Suprapubic skin (tissue), 4 donors: ENCODE measurements around the gene OR13C5. TPM values are rescaled to one million over a fixed set of nuclear protein-coding genes. Genes with fewer than 3 reads are reported as not detected.

Experiments
- DNase-seq, 2 donors: peaks; one replicate each; pipeline ENCODE4 v3.0.0-alpha.2; 2019; ENCODE audit warnings: low spot score in 2 of 2
- H3K27ac ChIP-seq: fragments of 200-600 bp; sonication (generic); one replicate; pipeline ENCODE4 v1.5.1; 2019
- H3K27me3 ChIP-seq: fragments of 200-600 bp; sonication (generic); one replicate; pipeline ENCODE4 v1.5.1; 2019
- H3K36me3 ChIP-seq: fragments of 200-600 bp; sonication (generic); one replicate; pipeline ENCODE4 v1.5.1; 2019
- H3K4me1 ChIP-seq: fragments of 200-600 bp; sonication (generic); one replicate; pipeline ENCODE4 v1.5.1; 2019
- H3K4me3 ChIP-seq: fragments of 200-600 bp; sonication (generic); one replicate; pipeline ENCODE4 v1.5.1; 2019; ENCODE audit warnings: mild to moderate bottlenecking
- H3K9me3 ChIP-seq: fragments of 200-600 bp; sonication (generic); one replicate; pipeline ENCODE4 v1.5.1; 2019
- EP300 ChIP-seq: sonication (generic); formaldehyde crosslinking; IDR thresholded peaks from one replicate; pipeline ENCODE4 v1.6.1; 2017; ENCODE audit warnings: antibody characterized with exemption
- POLR2A ChIP-seq, 2 donors: fragments of 450-650 bp; IDR thresholded peaks; one replicate each; pipeline ENCODE4 v1.6.1; 2017; ENCODE audit warnings: antibody characterized with exemption in 2 of 2, mild to moderate bottlenecking in 2 of 2, moderate library complexity in 2 of 2
- POLR2AphosphoS5 ChIP-seq, 3 donors: sonication (generic); formaldehyde crosslinking; IDR thresholded peaks; one replicate each; pipeline ENCODE4 v1.6.1; 2017; ENCODE audit warnings: antibody characterized with exemption in 3 of 3
- WGBS: methylation state at CpG from one replicate; pipeline ENCODE4 v1.1.5; 2018; 5-methylcytosine and 5-hydroxymethylcytosine counted together
- total RNA-seq, 4 donors: library from RNA; depleted of rRNA; stranded (reverse); fragments of >200 nt; gene quantifications; one replicate each; pipeline ENCODE4 v1.1.0, GENCODE V29; 2016
- TF ChIP-seq, protein P1 (sequence below), 2 donors: fragments of 200-600 bp in 1 of 2; fragments of 450-650 bp in 1 of 2; sonication (generic) in 1 of 2; IDR thresholded peaks; one replicate each; pipeline ENCODE4 v1.5.1; 2016 to 2019; ENCODE audit warnings: antibody characterized with exemption in 2 of 2, mild to moderate bottlenecking in 1 of 2, moderate library complexity in 1 of 2

The OR13C5 gene
- total RNA-seq, 4 donors from 2014 or later, result not detected

DNA sequence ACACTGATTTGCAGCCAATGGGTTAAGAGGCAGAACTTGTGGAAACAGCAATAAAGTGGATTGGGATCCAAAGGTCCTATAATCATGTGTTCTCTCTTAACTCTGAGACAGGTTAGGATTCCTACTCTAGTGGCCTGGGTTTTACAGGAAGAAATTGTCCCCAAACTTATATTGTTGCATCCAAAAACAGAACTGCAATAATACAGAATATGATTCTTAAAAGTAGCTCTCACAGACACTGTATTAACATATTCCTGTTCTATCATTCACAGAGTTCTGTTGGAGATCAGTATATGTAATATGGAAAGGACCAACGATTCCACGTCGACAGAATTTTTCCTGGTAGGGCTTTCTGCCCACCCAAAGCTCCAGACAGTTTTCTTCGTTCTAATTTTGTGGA, 30.3 kb downstream of the OR13C5 start, which contains the start of gene OR13C8:
OR13C8 (plus strand) TSS at position 301 of the 400 bp plus-strand sequence; CDS start at position 301, 0 bp downstream.
- no peak for DNase-seq
- H3K36me3 ChIP-seq, result no peaks in the 10 kb centered on the region
- no peak within 1 kb of the TSS for H3K4me3 ChIP-seq
- H3K9me3 ChIP-seq, result peaks cover 9% of the 10 kb centered on the region
- no peaks in the 10 kb centered on the region for H3K4me1 ChIP-seq
- H3K27ac ChIP-seq, result no peak within 1 kb of the TSS
- H3K27me3 ChIP-seq, result no peaks in the 10 kb centered on the region
- TF ChIP-seq EP300, result no peak
- TF ChIP-seq POLR2A (IDR thresholded peaks at IDR 0.05), result no peak
- TF ChIP-seq, protein P1, sequence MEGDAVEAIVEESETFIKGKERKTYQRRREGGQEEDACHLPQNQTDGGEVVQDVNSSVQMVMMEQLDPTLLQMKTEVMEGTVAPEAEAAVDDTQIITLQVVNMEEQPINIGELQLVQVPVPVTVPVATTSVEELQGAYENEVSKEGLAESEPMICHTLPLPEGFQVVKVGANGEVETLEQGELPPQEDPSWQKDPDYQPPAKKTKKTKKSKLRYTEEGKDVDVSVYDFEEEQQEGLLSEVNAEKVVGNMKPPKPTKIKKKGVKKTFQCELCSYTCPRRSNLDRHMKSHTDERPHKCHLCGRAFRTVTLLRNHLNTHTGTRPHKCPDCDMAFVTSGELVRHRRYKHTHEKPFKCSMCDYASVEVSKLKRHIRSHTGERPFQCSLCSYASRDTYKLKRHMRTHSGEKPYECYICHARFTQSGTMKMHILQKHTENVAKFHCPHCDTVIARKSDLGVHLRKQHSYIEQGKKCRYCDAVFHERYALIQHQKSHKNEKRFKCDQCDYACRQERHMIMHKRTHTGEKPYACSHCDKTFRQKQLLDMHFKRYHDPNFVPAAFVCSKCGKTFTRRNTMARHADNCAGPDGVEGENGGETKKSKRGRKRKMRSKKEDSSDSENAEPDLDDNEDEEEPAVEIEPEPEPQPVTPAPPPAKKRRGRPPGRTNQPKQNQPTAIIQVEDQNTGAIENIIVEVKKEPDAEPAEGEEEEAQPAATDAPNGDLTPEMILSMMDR (IDR thresholded peaks at IDR 0.05), result no peak
- TF ChIP-seq POLR2AphosphoS5 (IDR thresholded peaks at IDR 0.05), result no peak
- WGBS, result 88% methylated on average over 4 of the region's 4 CpGs

DNA sequence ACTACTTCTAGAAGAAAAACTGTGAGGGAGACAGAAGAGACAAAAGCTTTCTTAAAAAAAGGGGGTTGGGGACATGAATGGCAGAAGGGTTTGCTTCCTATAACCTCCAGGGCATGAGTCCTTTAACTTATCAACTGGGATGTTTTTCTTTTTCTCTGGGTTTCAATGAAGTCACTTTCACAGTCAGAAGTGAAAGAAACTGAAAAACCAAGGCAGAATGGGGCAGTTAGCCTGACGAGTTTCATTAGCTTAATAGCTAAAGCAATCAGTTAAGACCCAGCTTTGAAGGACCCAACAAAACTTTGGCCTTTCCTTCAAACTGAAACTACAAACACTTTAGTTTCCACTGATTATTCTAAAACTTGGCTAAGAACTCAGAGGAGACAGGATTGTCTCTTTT, 34.9 kb downstream of the OR13C5 start:
- TF ChIP-seq POLR2AphosphoS5 (IDR thresholded peaks at IDR 0.05) (no peak), POLR2A (IDR thresholded peaks at IDR 0.05) (no peak), EP300 (no peak)
- TF ChIP-seq, protein P1 (IDR thresholded peaks at IDR 0.05), result no peak
- H3K36me3 ChIP-seq, result no peaks in the 10 kb centered on the region
- no peak overlapping the region for H3K4me3 ChIP-seq
- H3K9me3 ChIP-seq, result no peaks in the 10 kb centered on the region
- DNase-seq, result no peak
- no peaks in the 10 kb centered on the region for H3K27me3 ChIP-seq
- H3K27ac ChIP-seq, result no peak overlapping the region
- WGBS, result 40% methylated on average over 1 of the region's 1 CpG
- no peaks in the 10 kb centered on the region for H3K4me1 ChIP-seq

DNA sequence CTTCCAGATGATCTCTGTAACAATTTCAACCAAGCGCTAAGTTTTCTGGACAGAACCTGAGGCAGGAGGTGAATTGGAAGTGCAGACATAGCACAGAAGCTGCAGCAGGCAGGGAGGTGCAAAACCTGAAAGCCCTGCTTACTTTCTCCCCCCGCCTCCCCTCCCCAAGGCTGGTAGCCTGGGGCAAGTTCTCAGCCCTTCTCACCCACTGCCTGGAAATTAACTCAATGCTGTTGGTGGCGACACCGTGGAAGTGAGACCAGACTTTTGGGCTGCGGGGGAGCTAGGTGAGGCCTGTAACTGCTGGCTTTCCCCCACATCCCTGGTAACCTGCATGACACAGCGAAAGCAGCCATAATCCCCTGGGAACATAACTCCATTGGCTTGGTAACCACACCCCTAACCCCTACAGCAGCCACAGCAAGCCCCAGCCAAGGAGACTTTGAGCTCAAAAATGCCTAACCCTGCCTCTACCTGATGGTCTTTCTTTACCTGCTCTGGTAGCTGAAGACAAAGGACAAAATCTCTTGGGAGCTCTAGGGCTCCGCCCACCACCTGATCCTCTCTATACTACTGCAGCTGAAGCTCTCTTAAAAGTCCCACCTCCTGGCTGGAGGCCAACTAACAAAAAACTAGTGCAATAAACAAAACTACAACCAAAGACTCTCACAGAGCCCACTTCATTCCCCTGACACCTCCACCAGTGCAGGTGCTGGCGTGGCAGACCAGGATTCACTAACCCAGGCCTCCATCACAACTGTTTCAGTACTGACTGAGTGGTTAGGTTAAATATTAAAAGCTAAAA, 42.2 kb downstream of the OR13C5 start:
- H3K4me3 ChIP-seq, result no peak overlapping the region
- H3K4me1 ChIP-seq, result no peaks in the 10 kb centered on the region
- 83% methylated on average over 4 of the region's 8 CpGs for WGBS
- TF ChIP-seq EP300, result no peak
- no peak for TF ChIP-seq POLR2AphosphoS5 (IDR thresholded peaks at IDR 0.05)
- no peak for TF ChIP-seq POLR2A (IDR thresholded peaks at IDR 0.05)
- TF ChIP-seq, protein P1 (IDR thresholded peaks at IDR 0.05), result no peak
- H3K36me3 ChIP-seq, result no peaks in the 10 kb centered on the region
- H3K27me3 ChIP-seq, result no peaks in the 10 kb centered on the region
- H3K27ac ChIP-seq, result no peak overlapping the region
- H3K9me3 ChIP-seq, result peaks cover 8% of the 10 kb centered on the region
- no peak for DNase-seq

DNA sequence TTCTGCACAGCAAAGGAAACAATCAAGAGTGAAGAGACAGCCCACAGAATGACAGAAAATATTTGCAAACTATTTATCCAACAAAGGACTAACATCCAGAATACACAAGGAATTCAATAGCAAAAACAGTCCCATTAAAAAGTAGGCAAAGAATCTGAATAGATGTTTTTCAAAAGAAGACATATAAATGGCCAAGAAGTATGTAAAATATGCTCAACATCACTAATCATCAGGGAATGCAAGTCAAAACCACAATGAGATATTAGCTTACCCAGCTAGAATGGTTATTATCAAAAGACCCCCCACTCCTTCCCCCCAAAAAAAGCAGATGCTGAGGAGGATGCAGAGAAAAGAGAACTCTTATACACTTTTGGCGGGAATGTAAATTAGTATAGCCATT, 43.7 kb downstream of the OR13C5 start:
- peaks cover 8% of the 10 kb centered on the region for H3K9me3 ChIP-seq
- H3K27ac ChIP-seq, result no peak overlapping the region
- H3K36me3 ChIP-seq, result no peaks in the 10 kb centered on the region
- H3K4me3 ChIP-seq, result no peak overlapping the region
- no peaks in the 10 kb centered on the region for H3K27me3 ChIP-seq
- no peak for DNase-seq
- no peaks in the 10 kb centered on the region for H3K4me1 ChIP-seq
- no peak for TF ChIP-seq POLR2A (IDR thresholded peaks at IDR 0.05)
- 96% methylated on average over 1 of the region's 1 CpG for WGBS

DNA sequence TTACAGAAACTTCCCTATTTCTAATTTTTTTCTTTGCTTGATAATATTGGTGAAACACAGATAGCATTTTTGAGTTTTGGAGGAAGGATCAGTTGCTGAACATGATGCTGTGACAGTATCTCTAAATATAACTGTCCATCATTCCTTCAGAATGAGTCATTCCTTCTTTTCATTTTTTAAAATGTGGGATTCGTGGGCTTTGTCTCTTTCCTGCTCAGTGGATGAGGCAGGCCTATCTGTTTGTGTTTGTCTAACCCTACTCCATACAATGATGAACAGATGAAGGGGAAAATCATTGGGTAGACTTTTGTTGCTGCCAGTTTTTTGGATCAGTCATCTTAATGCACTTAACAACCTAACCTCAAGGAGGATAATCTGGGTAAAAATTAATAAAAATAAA, 46.0 kb downstream of the OR13C5 start:
- H3K36me3 ChIP-seq, result no peaks in the 10 kb centered on the region
- H3K27ac ChIP-seq, result no peak overlapping the region
- H3K4me1 ChIP-seq, result no peaks in the 10 kb centered on the region
- H3K4me3 ChIP-seq, result no peak overlapping the region
- TF ChIP-seq EP300 (no peak), POLR2AphosphoS5 (IDR thresholded peaks at IDR 0.05) (no peak), POLR2A (IDR thresholded peaks at IDR 0.05) (no peak)
- TF ChIP-seq, protein P1 (IDR thresholded peaks at IDR 0.05), result no peak
- peaks cover 8% of the 10 kb centered on the region for H3K9me3 ChIP-seq
- H3K27me3 ChIP-seq, result no peaks in the 10 kb centered on the region
- 24% methylated on average over 1 of the region's 1 CpG for WGBS
- no peak for DNase-seq

Other genes starting within 250 kb of the OR13C5 start
- gene OR13F1, start 95.2 kb downstream of the OR13C5 start, total RNA-seq, result not detected
- not detected for gene OR13C4, start 72.2 kb downstream of the OR13C5 start, total RNA-seq
- gene OR13C3, start 62.6 kb downstream of the OR13C5 start, total RNA-seq, result not detected
- not detected for gene OR13C8, start 30.2 kb downstream of the OR13C5 start, total RNA-seq
- gene OR13C2, start 6.2 kb upstream of the OR13C5 start, total RNA-seq, result not detected
- not detected for gene OR13C9, start 18.8 kb upstream of the OR13C5 start, total RNA-seq
- not detected for gene OR13D1, start 95.1 kb upstream of the OR13C5 start, total RNA-seq
- gene NIPSNAP3A, start 148.3 kb upstream of the OR13C5 start, total RNA-seq, result 10 to 100 TPM; 13.0 to 31.6 (median 23.1) TPM
- 1 to 10 TPM in 3 of 4 donors, under 1 TPM in 1; 0.26 to 5.1 (median 1.6) TPM for gene NIPSNAP3B, start 164.7 kb upstream of the OR13C5 start, total RNA-seq